ENCODE measurements around the gene KCTD15.
"Not testable (repeated sequence)": the region's sequence is repeated elsewhere in the genome, so short reads cannot be mapped to it uniquely, and the experiment has no call there.

Gene KCTD15

GRCh38 chr19:33814181-33815165, 17.8 kb downstream of the KCTD15 start:
- no peak for DNase-seq (ENCODE audit: low read depth)

DNA sequence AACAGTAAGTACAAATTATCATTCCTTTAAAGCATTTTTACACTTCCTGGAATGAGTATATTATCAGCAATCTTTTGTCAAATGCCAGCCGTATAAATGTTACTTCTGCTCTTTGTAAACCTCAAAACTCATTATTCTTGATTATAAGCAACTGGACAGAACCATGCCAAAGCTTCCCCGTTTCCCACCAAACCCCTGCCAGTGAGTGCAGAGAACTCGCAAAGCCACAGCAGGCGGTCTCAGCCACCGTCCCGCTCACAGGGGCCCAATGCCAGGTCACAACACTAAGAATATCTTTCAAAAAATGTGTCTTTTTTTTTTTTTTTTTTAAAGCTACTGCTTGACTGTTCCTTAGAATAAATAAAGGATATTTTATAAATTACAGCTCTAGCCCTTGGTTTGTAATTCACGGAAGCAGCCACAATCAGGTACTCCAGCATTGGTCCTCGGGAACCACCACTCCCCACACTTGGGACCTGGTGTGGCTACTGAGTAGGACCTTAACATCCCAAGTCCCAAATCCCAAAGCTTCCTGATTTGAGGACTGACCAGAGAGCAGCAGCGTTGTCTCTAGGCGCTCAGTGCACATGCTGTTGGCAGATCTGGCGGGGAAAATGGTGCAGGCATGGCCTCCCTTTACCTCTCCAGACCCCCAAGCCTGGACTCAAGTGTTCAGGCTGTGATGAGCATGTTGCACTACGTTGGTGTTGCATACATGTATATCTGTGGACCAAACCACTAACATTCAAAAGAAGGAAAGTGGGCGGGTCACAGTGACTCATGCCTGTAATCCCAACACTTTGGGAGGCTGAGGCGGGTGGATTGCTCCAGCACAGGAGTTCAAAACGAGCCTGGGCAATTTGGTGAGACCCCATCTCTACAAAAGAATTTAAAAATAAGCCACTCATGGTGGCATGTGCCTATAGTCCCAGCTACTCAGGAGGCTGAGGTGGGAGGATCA, 19.0 kb downstream of the KCTD15 start:
- DNase-seq (ENCODE audit: low read depth): no peak

DNA sequence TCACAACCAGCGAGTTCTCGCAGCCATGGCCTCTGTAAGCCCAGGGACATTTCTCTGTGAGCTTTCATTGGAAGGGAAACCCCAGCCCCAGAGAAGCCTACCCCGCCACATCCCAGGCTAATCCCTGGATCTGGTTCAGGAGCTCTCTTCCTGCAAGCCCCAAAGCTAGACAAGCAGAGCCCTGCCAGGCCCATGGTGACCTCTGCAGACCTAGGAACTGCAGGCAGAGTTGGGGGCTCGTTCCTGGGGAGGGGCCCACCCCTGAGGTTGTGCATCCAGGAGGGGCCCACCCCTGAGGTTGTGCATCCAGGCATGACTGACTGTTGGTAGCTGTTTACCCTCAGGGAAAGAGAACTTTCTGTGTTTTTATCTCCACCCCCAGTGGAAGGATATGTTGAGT, 21.7 kb downstream of the KCTD15 start:
- no peak for DNase-seq (ENCODE audit: low read depth)

- DNase-seq (ENCODE audit: low read depth): not testable (repeated sequence)
Measured at GRCh38 chr19:33819078-33819477, 22.4 kb downstream of the KCTD15 start.

DNA sequence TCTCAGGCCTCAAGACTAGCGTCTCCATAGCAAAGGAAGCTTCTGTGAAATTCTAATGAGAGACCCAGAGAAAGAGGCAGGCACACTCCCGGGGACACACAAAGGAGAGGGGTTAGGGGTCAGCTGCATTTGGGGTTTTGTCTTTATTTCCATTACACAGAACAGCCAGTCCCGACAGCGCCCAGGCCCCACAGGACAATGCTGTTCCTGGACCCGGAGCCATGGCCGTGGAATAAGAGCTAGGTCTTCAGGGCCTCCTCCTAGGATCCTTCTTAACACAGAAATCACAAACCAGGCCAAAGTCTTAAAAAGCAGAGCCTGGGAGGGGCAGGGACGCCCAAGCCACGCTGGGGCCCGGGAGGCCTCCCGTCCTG, 22.8 kb downstream of the KCTD15 start:
- no peak for DNase-seq (ENCODE audit: low read depth)

GRCh38 chr19:33819880-33820781, 23.5 kb downstream of the KCTD15 start:
- no peak for DNase-seq (ENCODE audit: low read depth)

- DNase-seq (ENCODE audit: low read depth): no peak
Measured at GRCh38 chr19:33821871-33822270, 25.2 kb downstream of the KCTD15 start.

DNA sequence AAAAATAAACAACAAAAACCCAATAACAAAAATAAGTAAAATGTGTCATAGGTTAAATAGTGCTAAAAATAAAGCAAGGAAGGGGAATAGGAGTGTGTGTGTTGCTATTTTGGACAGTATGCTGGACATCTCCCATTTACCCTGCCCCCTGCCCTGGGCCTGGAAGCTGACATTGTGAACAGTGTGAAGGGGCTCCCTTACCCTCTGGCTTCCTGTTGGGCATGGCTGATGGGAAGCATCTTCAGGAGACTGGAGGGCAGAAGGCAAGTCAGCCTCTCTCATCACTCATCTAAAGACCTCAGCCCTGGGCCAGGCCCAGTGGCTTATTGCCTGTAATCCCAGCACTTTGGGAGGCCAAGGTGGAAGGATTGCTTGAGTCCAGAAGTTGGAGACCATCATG, 26.7 kb downstream of the KCTD15 start:
- no peak for DNase-seq (ENCODE audit: low read depth)

- DNase-seq (ENCODE audit: low read depth): no peak
Measured at GRCh38 chr19:33825556-33825955, 28.9 kb downstream of the KCTD15 start.

GRCh38 chr19:33826521-33826920, 29.9 kb downstream of the KCTD15 start:
- DNase-seq (ENCODE audit: low read depth): no peak

DNA sequence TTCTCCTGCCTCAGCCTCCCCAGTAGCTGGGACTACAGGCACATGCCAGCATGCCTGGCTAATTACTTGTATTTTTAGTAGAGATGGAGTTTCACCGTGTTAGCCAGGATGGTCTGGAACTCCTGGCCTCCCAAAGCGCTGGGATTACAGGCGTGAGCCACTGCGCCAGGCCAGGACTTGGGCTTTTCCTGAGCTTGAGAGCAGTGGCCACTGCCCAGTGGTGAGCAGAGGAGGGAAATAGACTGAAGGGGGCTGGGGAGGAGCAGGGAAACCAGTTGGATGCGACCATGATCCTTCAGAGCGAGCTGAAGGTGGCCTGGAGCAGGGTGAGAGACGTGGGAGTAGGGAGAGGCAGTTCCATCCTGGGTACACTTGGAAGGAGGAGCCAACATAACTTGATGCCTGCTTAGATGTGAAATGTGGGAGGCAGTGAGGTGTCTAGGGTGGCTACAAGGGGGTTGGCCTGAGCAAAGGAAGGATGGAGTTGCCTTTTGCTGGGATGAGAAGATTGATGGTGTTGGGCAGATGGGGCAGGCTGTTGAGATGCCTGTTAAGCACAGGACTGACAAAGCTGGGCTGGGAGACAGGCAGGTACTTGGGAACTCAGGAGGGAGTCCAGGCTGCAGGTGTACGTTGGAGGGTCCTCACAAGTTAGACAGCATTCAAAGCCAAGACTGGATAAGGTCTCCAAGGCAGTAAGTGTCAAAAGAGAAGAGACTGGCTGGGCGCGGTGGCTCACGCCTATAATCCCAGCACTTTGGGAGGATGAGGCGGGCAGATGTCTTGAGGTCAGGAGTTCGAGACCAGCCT, 31.8 kb downstream of the KCTD15 start:
- DNase-seq (ENCODE audit: low read depth): no peak

DNA sequence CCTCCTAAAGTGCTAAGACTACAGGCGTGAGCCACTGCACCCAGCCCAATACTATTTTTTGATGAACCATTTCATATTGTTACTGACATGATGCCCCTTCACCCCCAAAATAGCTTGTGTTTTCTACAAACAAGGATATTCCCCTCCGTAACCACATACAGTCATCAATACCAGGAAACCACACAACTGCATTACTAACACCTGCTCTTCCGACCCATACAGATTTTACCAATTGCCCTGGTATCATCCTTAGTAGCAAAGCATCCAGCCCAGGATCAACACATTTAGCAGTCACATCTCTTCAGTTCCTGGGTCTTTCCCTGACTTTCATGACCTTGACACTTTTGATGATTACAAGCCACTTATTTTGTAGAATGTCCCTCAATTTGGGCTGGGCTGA, 33.6 kb downstream of the KCTD15 start:
- no peak for DNase-seq (ENCODE audit: low read depth)

DNA sequence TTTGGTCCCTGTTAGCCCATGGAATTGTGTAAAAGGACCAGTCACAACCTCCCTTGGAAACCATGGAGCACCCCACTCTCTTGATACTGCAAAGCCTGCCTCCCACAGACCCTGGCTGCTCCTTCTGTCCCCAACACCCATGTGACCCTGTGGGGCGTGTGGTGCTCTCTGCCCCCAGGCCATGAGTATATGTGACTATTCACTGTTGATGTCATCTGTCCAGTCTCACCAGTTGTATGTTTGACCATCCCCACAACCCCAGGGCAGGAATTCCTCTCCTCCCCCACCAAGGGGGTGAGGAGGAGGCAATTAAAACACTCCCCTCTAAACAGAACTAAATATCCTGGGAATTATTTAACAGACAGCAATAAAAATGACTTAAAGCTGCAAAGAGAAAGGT, 35.2 kb downstream of the KCTD15 start:
- DNase-seq (ENCODE audit: low read depth): no peak

DNA sequence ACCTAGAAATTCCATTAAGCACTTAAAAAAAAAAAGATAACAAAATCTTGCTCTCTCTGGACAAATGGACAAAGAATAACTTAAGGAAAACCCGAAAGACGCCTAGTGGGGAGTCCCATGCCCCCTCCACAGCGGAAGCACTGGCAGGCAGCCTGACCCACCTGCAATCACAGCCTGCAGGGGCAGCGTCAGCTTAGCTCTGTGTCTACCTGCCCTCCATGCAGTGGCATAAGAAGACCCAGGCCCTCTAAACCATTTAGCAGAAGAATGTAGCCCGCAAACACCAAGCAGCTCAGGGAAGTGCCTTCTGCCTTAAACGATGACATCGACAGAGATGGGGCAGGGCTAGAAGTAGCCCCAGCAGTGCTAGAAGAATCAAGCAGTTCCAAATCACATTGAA, 36.0 kb downstream of the KCTD15 start:
- DNase-seq (ENCODE audit: low read depth): no peak

GRCh38 chr19:33840382-33840781, 43.7 kb downstream of the KCTD15 start:
- no peak for DNase-seq (ENCODE audit: low read depth)

GRCh38 chr19:33840783-33841182, 44.1 kb downstream of the KCTD15 start:
- no peak for DNase-seq (ENCODE audit: low read depth)

DNA sequence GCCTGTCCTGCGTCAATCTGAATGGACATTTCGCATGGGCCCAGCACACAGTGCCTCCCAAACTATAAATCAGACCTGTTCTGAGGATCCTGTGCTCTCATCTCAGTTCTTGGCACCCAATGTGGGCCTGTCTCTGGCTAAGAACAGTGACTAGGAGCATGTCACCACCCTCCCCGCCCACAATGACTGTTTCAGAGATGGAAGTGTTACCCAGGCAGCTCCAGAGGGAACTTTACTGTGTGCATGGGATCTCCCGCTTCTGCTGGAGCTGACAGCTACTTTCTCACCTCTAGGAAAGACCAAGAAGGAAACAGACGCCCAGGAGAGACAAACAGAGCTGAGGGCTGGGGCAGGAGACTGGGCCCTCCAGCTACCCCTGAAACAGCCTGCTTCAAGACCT, 45.0 kb downstream of the KCTD15 start:
- no peak for DNase-seq (ENCODE audit: low read depth)

DNA sequence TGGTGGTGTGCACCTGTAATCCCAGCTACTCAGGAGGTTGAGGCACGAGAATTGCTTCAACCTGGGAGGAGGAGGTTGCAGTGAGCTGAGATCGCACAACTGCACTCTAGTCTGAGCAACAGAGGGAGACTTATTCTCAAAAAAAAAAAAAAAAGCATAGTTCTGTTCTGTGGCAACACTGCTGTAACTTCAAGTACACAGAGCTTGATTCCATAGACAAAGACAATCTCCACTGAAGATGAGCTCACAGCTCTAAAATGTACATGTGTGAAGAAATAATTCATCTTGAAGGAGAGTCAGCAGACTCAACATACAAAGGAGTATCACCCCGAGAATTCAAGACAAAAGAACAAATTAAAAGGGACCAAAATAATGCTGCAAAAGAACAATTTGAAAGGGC, 47.8 kb downstream of the KCTD15 start:
- no peak for DNase-seq (ENCODE audit: low read depth)

DNA sequence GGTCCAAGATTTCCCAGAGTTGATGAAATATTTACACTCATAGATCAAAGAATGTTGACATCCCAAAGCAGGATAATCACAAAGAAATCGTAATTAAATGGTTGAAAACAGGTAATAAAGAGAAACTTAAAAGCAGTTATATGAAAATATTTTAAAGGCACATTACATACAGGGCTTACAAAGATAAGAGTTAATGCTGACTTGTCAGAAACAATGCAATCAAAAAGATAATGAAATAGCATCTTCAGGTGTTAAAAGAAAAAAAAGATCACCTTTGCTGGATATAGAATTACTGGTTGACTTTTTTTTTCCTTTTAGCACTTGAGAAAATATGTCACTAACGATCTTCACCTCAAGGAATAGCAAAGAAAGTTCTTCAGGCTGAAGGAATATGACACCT, 48.8 kb downstream of the KCTD15 start:
- no peak for DNase-seq (ENCODE audit: low read depth)

GRCh38 chr19:33849551-33850147, 53.0 kb downstream of the KCTD15 start:
- DNase-seq (ENCODE audit: low read depth): no peak

- DNase-seq (ENCODE audit: low read depth): no peak
Measured at GRCh38 chr19:33859016-33859415, 62.3 kb downstream of the KCTD15 start.
